HEK293 (cell line): Measurements from ENCODE around the gene CDH11.

Source experiments
- CTCF ChIA-PET: fragments of 350-600 bp; formaldehyde crosslinking; extraction: SDS; loops from one replicate; lab custom pipeline; 2021; ENCODE audit warnings: antibody characterized with exemption; lab: Yijun Ruan, JAX
- POLR2A ChIA-PET: fragments of 300-600 bp; formaldehyde crosslinking; extraction: SDS; loops from one replicate; lab custom pipeline; 2020; ENCODE audit warnings: antibody characterized with exemption, inconsistent platforms; lab: Yijun Ruan, JAX
- H3K27ac ChIP-seq: fragments of 200-500 bp; sonication (Bioruptor generic); 2 replicates; pipeline ENCODE4 v1.5.1; 2014; ENCODE audit warnings: low read depth, low read length, control low read depth, inconsistent platforms; ENCODE audit errors: extremely low read depth
- H3K36me3 ChIP-seq, 2 experiments: fragments of 200-500 bp in 1 of 2; sonication (Bioruptor generic) in 1 of 2; 1 replicate in 1 of 2; 2 replicates in 1 of 2; pipeline ENCODE4 v1.5.1; 2014 to 2017; ENCODE audit warnings: inconsistent platforms in 2 of 2, low read length in 2 of 2; ENCODE audit not compliant: control insufficient read depth in 2 of 2, insufficient read depth in 1 of 2
- H3K4me1 ChIP-seq: fragments of 200-500 bp; sonication (Bioruptor generic); 2 replicates; pipeline ENCODE4 v1.5.1; 2014; ENCODE audit warnings: mild to moderate bottlenecking, low read length, inconsistent platforms; ENCODE audit not compliant: control insufficient read depth, insufficient read depth
- H3K4me3 ChIP-seq: 2 replicates; pipeline ENCODE4 v1.5.1; 2011; ENCODE audit warnings: low read depth, mild to moderate bottlenecking, control low read depth, low read length, moderate library complexity
- H3K9me3 ChIP-seq: fragments of 200-500 bp; sonication (Bioruptor generic); 2 replicates; pipeline ENCODE4 v1.5.1; 2014; ENCODE audit warnings: low read depth, low read length, inconsistent platforms; ENCODE audit not compliant: control insufficient read depth, insufficient read depth
- BCL11A ChIP-seq: fragments of 450-650 bp; formaldehyde crosslinking; IDR thresholded peaks from 2 replicates; pipeline ENCODE4 v1.5.1; 2016; ENCODE audit warnings: low read depth, missing biosample characterization, missing genetic modification characterization
- IKZF3 ChIP-seq: fragments of 450-650 bp; IDR thresholded peaks from 2 replicates; pipeline ENCODE4 v1.5.0; 2018; ENCODE audit warnings: missing biosample characterization, mild to moderate bottlenecking, missing genetic modification characterization, moderate library complexity
- KLF1 ChIP-seq: fragments of 450-650 bp; formaldehyde crosslinking; IDR thresholded peaks from 2 replicates; pipeline ENCODE4 v1.5.1; 2016; ENCODE audit warnings: missing biosample characterization, missing genetic modification characterization
- KLF8 ChIP-seq: fragments of 450-650 bp; formaldehyde crosslinking; IDR thresholded peaks from 2 replicates; pipeline ENCODE4 v1.5.1; 2016; ENCODE audit warnings: missing biosample characterization, missing genetic modification characterization
- MYNN ChIP-seq: fragments of 450-650 bp; formaldehyde crosslinking; IDR thresholded peaks from 2 replicates; pipeline ENCODE4 v1.5.1; 2016; ENCODE audit warnings: missing biosample characterization, missing genetic modification characterization, borderline replicate concordance
- PRDM2 ChIP-seq: fragments of 450-650 bp; formaldehyde crosslinking; IDR thresholded peaks from 2 replicates; pipeline ENCODE4 v1.5.1; 2016; ENCODE audit warnings: missing biosample characterization, missing genetic modification characterization, borderline replicate concordance
- PRDM4 ChIP-seq: fragments of 450-650 bp; formaldehyde crosslinking; IDR thresholded peaks from 2 replicates; pipeline ENCODE4 v1.5.1; 2017; ENCODE audit warnings: missing biosample characterization, missing genetic modification characterization
- ZBTB11 ChIP-seq: fragments of 450-650 bp; formaldehyde crosslinking; conservative IDR thresholded peaks from 2 replicates; pipeline ENCODE4 v1.5.1; 2016; ENCODE audit warnings: low read depth, missing biosample characterization, missing genetic modification characterization
- ZBTB48 ChIP-seq: fragments of 450-650 bp; formaldehyde crosslinking; IDR thresholded peaks from 2 replicates; pipeline ENCODE4 v1.5.1; 2016; ENCODE audit warnings: missing biosample characterization, missing genetic modification characterization
- ZFP41 ChIP-seq: fragments of 450-650 bp; formaldehyde crosslinking; IDR thresholded peaks from 2 replicates; pipeline ENCODE4 v1.5.1; 2016; ENCODE audit warnings: missing biosample characterization, missing genetic modification characterization, borderline replicate concordance
- ZNF112 ChIP-seq: fragments of 450-650 bp; formaldehyde crosslinking; IDR thresholded peaks from 2 replicates; pipeline ENCODE4 v1.5.0; 2017; ENCODE audit warnings: missing biosample characterization, missing genetic modification characterization
- ZNF132 ChIP-seq: fragments of 450-650 bp; formaldehyde crosslinking; IDR thresholded peaks from 2 replicates; pipeline ENCODE4 v1.5.1; 2017; ENCODE audit warnings: missing biosample characterization, missing genetic modification characterization, borderline replicate concordance
- ZNF140 ChIP-seq: fragments of 450-650 bp; formaldehyde crosslinking; IDR thresholded peaks from 2 replicates; pipeline ENCODE4 v1.5.1; 2016; ENCODE audit warnings: missing biosample characterization, missing genetic modification characterization
- ZNF223 ChIP-seq: fragments of 450-650 bp; formaldehyde crosslinking; IDR thresholded peaks from 2 replicates; pipeline ENCODE4 v1.5.1; 2016; ENCODE audit warnings: missing biosample characterization, missing genetic modification characterization
- ZNF391 ChIP-seq: fragments of 450-650 bp; formaldehyde crosslinking; IDR thresholded peaks from 2 replicates; pipeline ENCODE4 v1.5.1; 2016; ENCODE audit warnings: low read depth, missing biosample characterization, missing genetic modification characterization, borderline replicate concordance
- ZNF501 ChIP-seq: fragments of 450-650 bp; formaldehyde crosslinking; IDR thresholded peaks from 2 replicates; pipeline ENCODE4 v1.5.1; 2016; ENCODE audit warnings: missing biosample characterization, missing genetic modification characterization
- ZNF571 ChIP-seq: fragments of 450-650 bp; formaldehyde crosslinking; IDR thresholded peaks from 2 replicates; pipeline ENCODE4 v1.5.0; 2017; ENCODE audit warnings: missing biosample characterization, missing genetic modification characterization

CDH11 gene

DNA sequence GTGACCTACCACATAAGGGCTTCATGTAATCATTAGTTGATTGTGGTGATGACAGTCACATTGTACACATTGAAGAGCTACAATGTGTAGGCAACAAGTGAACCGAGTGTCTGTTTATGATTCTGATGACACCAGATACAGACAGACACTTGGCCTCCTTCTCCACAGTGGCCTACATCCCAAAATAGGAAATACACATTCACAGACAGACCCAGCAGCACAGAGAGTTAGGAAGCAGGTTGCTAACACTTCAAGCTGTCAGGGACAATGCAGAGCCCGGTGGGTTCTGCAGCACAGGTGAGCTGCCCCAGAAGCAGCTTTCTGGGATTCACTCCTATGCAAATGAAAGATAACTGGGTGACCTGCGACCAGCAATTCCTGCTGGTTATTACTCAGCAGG, 72.2 kb downstream of the CDH11 start (continued):
- TF ChIP-seq PRDM2 (tag by site-specific recombination) (no peak), IKZF3 (tag by site-specific recombination) (no peak), MYNN (tag by site-specific recombination) (no peak), ZNF132 (no peak), ZBTB11 (tag by site-specific recombination) (no peak), ZNF223 (tag by site-specific recombination) (no peak), ZNF140 (tag by site-specific recombination) (no peak), ZNF112 (tag by site-specific recombination) (no peak)

- no peak overlapping the region for H3K27ac ChIP-seq
- no peaks in the 10 kb centered on the region for H3K4me1 ChIP-seq
- TF ChIP-seq ZNF501 (tag by site-specific recombination) (no peak), KLF8 (tag by site-specific recombination) (no peak), PRDM4 (tag by site-specific recombination) (no peak)
- H3K36me3 ChIP-seq, result peaks cover 0 to 4% of the 10 kb centered on the region in 2 experiments; a peak in 1 of 3 replicates
- no peak overlapping the region for H3K4me3 ChIP-seq
- no peaks in the 10 kb centered on the region for H3K9me3 ChIP-seq
- CTCF ChIA-PET, result interaction anchor here (0.6 kb wide), 1 partner anchor 11 kb away, joined by 3 read pairs; no protein-coding TSS in a partner anchor
- POLR2A ChIA-PET, result no interaction called here
These were observed 75.9 kb downstream of the CDH11 start for GRCh38 chr16:65045961-65046360.

DNA sequence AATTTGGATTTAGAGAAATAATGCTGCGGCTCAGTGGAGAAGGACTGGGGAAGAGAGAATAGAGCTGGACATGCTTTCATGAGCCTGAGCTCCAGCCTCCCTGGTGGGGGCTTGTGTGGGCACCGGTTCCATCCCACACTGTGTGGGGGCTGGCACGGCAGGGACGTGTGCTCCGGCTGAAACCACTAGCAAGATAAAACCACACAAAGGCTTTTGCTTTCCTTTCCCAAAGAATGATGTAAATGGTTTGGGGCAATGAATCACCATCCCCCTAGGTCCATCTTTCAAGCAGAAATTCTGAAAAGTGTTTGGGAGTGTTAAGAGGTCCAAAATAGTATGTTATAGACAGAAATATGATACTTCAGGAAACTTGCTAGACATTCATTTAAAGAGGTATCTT, 77.0 kb downstream of the CDH11 start:
- CTCF ChIA-PET, result no interaction called here
- POLR2A ChIA-PET, result no interaction called here

More for the DNA sequence above, 77.0 kb downstream of the CDH11 start:
- H3K36me3 ChIP-seq, result peaks cover 0 to 4% of the 10 kb centered on the region in 2 experiments; a peak in 1 of 3 replicates
- no peak for TF ChIP-seq ZNF571
- no peak for TF ChIP-seq ZBTB48 (tag by site-specific recombination)
- no peak for TF ChIP-seq BCL11A
- TF ChIP-seq ZFP41, result no peak
- no peak for TF ChIP-seq ZNF391 (tag by site-specific recombination)
- no peak for TF ChIP-seq ZNF112 (tag by site-specific recombination)
- TF ChIP-seq KLF1 (tag by site-specific recombination), result no peak
- H3K4me1 ChIP-seq, result no peaks in the 10 kb centered on the region
- no peaks in the 10 kb centered on the region for H3K9me3 ChIP-seq
- H3K27ac ChIP-seq, result no peak overlapping the region
- H3K4me3 ChIP-seq, result no peak overlapping the region
